NOMO-1 (cell line): ENCODE measurements around the gene TPCN2.

ENCODE experiments used
- DNase-seq, 2 experiments: peaks; one replicate each; lab custom pipeline; 2025; ENCODE audit not compliant: unreplicated experiment in 2 of 2; lab: John Stamatoyannopoulos, UW

The TPCN2 gene

DNA sequence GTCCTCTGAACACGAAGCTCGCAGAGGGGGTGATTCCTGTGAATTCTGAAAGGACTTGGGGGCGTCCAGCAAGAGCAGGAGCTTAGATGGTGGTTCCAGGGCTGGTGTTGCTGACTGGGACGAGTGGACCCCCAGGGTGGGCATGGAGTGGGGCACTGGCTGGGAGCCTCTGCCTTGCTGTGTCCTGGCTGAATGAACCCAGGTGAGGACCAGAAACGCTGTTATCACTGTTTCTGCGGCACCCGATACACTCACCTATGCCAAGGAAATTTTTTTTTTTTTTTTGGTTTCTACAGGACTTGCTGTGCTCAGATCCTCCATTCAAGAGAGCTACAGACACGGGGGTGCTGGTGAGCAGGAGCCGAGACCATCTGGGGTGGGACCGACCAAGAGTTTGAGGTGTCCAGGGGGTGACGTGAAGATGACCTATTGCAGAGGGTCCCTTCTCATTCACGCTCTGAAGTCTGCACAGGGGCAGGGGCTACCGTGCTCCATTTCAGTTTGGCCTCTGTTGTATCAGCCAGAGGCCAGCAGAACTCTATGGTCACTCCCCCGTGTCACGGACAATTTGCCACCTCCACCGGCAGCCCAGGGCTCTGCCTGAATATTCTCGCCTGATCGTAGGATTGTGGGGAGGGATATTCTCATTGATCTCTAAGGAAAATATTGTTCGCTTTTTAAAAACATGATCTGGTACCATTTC, 110.6 kb downstream of the TPCN2 start:
- DNase-seq = no peak

DNA sequence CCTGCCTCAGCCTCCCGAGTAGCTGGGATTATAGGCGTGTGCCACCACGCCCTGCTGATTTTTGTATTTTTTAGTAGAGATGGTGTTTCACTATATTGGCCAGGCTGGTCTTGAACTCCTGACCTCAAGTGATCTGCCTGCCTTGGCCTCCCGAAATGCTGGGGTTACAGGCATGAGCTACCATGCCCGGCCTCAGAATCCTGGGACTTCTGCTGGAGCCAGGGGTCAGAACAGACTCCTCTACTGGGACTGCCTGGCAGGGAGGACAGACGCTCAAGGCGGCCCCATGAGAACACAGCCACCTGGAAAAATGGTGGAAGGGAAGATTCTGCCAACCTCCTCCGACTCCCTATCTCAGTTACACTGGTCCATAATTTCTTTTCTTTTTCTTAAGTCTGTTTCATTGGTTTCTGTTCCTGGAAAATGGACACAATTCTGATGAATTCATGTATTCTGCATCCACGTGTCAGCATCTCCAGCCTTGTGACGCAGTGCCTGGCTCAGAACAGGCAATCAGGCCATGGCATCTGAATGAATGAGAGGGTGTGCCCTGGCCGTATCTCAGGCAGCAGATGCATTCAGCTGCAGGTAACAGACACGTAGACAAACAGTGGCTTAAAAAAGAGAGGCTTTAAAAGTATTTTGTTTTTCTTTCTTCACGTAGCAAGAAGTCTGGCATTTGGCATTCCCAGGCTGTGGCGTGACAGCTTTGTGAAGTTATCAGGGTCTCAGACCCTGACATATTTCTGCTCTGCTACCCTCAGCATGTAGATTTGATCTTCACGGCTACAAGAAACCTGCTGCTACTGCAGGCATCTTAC, 111.8 kb downstream of the TPCN2 start:
- no peak for DNase-seq

DNA sequence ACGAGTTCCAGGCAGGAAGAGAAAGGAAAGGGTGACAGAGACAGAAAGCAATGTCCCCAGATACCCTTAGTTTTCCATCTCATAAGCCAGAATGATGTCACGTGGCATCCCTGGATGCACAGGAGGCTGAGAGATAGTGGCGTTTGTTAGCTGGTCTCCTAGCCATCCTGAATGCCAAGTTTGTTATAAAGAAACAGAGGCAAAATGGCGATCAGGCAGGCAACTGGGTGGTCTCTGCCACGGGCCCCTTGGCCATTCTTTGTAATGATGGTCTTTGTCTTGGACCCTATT, 112.3 kb downstream of the TPCN2 start:
- DNase-seq = no peak

- DNase-seq = no peak
Observed at GRCh38 chr11:69162505-69162904, 113.8 kb downstream of the TPCN2 start.

DNA sequence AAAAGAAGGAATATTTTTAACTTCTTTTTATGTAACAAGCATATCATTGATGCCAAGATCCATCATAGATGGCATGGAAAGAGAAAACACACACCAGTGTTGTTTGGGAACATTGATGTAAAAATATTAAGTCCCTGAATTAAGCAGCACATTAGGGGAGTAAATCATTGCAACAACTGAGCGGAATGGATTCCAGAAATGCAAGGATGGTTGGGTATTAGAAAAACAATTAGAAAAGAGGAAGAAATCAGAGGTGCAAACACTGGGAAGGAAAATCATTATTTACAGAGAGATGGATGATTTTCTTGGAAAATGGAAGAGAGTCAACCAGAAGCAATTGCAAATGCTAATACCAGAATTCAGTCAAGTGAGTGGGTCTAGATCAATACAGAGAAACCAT, 115.1 kb downstream of the TPCN2 start:
- no peak for DNase-seq

DNA sequence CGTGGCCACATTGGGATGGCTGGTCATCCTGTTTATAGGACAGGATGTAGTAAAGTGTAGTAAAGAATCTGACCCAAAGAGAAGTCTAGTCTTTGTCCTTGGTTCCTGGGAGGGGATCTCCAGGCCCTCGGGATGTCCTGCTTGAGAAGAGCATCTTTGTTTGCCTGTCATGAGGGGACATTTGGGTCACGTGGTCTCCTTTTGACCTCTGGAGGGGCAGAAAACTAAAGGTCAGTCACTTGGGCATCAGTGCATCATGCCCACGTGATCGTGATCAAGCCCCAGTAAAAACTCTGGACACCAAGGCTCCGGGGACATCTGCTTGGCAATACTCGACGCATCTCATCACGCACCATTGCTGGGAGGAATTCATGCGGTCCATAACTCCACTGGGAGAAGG, 116.1 kb downstream of the TPCN2 start:
- no peak for DNase-seq

- DNase-seq = no peak
Observed at GRCh38 chr11:69165775-69166174, 117.0 kb downstream of the TPCN2 start.

DNA sequence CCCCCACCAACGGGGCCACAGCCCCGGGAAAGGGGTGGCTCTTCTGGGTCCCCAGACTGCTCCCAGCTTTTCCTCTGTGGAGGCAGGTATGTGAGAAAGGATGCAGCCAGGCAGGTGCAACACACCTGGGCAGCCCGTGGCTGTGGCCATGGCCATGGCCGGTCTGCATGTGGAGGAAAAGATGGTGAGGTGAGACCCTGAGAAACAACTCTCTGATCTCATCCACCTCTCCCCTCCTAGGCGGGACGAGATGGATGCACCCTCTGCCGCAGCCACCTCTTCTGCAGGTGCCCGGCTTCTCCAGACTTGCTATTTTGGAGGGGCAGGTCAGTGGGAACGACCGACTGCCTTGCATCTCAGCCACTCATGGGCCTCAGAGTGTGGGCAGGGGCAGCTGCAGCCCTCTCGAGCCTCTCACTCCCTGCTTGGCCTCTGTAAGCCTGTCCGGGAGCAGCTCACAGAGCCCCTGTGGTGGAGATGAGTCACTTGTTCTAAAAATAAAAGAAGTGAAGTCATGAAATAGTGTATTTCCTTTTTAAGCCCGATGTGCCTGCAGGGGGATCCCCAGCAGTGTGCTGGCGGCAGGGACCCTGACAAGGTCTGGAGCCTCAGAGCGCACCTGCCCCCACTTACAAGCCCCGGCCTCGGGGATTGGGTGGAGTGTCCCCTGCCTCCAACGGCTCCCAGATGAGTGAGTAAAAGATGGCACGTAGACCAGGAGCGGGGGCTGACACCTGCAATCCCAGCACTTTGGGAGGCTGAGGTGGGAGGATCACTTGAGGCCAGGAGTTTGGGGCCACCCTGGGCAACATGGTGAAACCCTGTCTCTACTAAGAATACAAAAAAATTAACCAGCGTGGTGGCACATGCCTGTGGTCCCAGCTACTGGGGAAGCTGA, 117.7 kb downstream of the TPCN2 start:
- peak; percentile 59 to 83 for DNase-seq

- no peak for DNase-seq
Observed at GRCh38 chr11:69167130-69167915, 118.6 kb downstream of the TPCN2 start.

GRCh38 chr11:69167916-69168691, 119.4 kb downstream of the TPCN2 start:
- no peak for DNase-seq

DNA sequence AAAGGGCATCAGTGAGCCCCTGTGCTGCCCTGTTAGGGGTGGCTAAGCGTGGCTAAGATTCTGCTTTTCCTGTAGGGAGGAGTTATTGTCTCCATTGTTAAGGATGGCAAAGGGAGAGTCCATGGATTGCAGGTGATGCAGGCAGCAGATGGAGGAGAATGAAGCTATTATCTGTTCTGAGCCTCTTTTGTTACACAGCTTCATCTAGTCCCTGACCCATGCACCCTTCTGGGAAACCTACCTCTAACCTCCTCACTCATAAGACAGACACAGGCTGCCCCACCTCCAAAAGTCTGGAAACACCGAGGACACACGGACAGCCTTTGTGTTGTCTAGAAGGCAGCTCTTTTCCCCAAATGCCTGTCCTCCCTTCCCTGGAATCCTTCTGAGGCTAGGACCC, 120.7 kb downstream of the TPCN2 start:
- DNase-seq = no peak

DNA sequence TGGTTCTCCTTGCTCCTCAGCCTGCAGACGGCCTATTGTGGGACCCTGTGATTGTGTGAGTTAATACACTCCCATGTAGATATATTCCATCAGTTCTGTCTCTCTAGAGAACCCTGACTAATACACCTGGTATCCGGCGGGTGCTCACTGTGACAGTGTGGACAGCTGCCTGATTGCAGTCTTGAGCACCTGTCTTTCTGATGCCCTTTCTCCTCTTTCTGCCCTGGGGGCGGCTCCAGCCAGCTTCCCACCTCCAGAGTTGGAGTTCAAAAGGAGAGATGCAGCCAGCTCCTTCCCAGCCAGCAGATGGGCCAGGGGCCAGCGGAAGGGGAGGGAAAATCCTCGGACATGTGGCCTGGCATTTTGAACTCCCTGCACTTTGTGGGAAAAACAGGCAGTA, 122.0 kb downstream of the TPCN2 start:
- DNase-seq = no peak

DNA sequence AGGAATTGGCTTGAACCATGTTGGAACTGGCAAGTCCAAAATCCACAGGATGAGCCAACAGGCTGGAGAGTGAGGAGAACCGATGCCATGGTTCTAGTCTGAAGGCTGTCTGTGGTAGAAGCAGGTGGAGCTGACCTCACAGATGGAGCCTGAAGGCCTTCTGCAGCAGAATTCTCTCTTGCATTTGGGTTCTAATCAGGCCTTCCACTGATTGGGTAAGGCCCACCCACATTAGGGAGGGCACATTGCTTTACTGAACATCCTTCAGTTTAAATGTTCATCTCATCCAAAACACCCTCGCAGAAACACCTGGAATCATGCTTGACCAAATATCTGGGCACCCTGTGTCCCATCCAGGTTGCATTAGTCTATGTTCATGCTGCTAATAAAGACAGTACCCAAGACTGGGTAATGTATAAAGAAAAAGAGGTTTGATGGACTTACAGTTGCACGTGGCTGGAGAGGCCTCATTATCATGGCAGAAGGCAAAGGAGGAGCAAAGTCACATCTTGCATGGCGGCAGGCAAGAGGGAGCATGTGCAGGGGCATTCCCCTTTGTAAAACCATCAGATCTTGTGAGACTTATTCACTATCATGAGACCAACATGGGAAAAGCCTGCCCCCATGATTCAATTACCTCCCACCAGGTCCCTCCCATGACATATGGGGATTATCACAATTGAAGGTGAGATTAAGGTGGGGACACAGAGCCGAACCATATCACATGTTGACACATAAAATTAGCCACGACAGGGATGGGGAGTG, 122.9 kb downstream of the TPCN2 start:
- no peak for DNase-seq

DNA sequence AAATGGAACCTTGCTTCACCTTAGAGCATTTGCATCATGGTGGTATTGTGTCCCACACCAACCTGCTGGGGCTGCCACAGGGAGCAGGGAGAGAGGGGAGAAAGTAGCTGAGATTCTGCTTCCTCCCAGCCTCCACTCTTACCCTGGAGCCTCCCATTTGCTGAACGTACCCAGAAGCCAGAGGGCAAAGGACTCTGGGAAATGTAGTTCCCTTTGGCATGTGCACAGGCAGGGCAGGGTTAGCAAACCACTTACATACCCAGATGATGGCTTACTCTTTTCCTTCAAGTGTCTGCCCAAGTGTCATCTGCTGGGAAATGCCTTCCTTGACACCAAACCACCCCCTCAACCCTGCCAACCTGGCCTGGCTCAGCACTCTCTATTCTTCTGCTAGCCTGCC, 123.9 kb downstream of the TPCN2 start:
- no peak for DNase-seq

DNA sequence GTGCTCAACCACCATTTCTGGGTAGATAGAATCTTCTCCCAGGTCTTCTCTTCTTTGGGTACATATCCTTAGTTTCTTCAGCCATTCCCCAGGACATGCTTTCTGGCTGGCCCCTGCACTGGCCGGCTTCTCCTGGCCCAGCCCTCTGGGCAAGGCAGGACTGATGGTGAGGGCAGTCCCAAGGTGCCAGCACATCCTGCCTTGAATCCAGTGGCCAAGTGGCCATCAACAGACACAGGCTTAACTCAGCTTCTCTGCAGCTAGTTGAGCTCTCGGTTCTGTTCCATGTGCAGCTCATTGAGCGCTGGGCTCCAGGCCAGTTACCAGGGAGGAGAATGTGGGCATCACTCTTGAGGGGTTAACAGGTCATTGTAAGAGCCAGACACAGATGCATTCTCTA, 124.6 kb downstream of the TPCN2 start:
- DNase-seq = no peak

DNA sequence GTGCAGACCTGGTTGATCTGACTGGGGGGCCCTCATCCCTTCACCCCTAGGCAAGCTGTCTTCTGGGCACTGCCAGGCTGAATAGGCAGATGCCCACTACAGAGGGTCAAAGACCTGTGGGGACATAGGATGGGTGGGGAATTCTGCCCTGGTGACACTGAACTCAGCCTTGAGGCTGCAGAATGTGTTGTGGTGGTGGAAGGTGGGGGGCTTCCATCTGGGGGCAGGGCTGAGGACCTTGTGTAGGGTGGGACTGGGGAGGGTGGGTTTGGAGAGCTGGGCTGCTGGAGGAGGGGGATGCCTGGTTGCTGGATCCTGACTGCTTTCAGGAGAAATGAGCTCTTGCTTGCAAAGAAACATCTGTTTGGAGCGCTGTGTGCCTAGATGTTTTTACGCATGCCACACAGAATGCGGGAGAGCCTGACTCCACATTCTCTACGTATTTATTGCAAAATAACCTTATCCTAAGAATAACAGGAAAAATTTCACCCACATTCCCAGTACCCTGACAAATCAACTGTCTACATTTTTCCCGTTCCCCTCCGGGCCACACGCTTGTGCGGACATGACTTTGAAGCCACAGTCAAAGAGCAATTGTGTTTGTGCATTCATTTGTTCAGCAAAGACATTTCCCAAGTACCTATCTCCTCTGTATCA, 125.3 kb downstream of the TPCN2 start:
- DNase-seq = no peak

DNA sequence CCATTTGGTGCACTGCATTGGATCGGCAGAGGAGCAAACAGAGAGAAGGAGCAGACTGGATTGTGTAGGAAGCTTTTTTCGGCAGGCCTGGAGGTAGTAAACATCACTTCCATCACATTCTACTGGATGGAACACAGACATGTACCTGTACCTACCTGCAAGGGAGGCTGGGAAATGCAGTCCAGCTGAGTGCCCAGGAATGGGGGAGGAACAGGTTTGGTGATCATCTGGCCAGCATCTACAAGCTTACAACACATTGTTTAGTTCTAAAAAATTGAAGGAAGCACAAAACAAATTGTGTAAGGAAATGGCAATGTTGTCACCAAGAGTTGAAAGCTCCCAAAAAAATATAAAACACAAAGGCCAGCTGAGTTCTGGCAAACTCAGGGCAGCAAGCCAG, 126.1 kb downstream of the TPCN2 start:
- no peak for DNase-seq

DNA sequence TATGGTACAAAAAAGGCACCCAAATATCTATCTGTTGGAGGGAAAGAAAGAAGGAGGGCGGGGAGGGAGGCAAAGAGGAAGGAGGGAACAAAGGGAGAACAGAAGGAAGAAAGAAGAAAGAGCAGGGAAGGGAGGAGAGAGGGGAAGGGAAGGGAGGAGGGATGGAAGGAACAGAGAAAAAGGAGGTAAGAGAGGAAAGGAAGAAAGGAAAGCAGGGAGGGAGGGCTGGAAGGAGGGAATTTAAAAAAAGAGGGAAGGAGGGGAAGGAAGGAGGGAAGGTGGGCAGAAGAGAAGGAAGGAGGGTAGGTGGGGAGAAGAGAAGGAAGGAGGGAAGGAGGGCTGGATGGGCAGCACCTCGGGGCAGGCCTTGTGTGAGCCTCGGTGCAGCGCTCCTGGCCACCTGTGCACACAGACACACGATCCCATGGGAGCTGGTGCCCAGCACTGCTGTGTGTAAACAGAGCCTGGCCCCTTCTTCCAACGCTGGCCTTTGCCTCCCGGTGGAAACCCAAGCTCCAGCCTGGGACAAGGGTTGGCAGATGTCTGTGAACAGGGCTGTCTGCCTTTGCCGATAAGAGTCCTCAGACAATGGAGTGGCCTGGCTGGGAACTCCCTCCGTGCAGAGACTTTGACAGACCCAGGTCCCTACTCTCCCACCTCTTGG, 130.2 kb downstream of the TPCN2 start:
- no peak for DNase-seq
